Activated naive CD4-positive, alpha-beta T cell treated with anti-CD3 and anti-CD28 coated beads for 36 hours (primary cell): Measurements from ENCODE around the gene SYT7. TPM values are rescaled to one million over a fixed set of nuclear protein-coding genes. Genes with fewer than 3 reads are reported as not detected.

Source experiments
- microRNA-seq: library from miRNA; unstranded; fragments of <30 nt; microRNA quantifications from one replicate; pipeline ENCODE4 v1.2.0, GENCODE V29; 2022; ENCODE audit warnings: borderline microRNAs expressed, borderline replicate concordance
- total RNA-seq, 2 experiments: library from RNA; stranded (reverse); gene quantifications; one replicate each; pipeline ENCODE4 v1.2.3, GENCODE V29; 2021

Gene SYT7
- total RNA-seq, 2 experiments from 2014 or later, result not detected

Small RNAs within 50 kb of the gene (microRNA-seq; reads per million reads assigned to microRNA genes)
- gene MIR4488, result not detected

Other genes starting within 250 kb of the SYT7 start
- gene DDB1, start 248.0 kb downstream of the SYT7 start, total RNA-seq, result 100 to 1,000 TPM; 227 to 236 TPM
- 100 to 1,000 TPM; 146 to 154 TPM for gene TKFC, start 247.8 kb downstream of the SYT7 start, total RNA-seq
- gene CYB561A3, start 219.2 kb downstream of the SYT7 start, total RNA-seq, result 10 to 100 TPM; 31.7 to 31.8 TPM
- gene TMEM138, start 218.7 kb downstream of the SYT7 start, total RNA-seq, result 10 to 100 TPM; 35.6 to 41.4 TPM
- 1 to 10 TPM; 5.5 to 6.3 TPM for gene TMEM216, start 188.5 kb downstream of the SYT7 start, total RNA-seq
- 100 to 1,000 TPM; 106 to 108 TPM for gene CPSF7, start 151.1 kb downstream of the SYT7 start, total RNA-seq
- gene SDHAF2, start 151.0 kb downstream of the SYT7 start, total RNA-seq, result 10 to 100 TPM; 23.7 to 27.0 TPM
- not detected for gene LRRC10B, start 72.3 kb downstream of the SYT7 start, total RNA-seq
- gene DAGLA, start 99.3 kb upstream of the SYT7 start, total RNA-seq, result under 1 TPM; 0.02 to 0.07 TPM
- gene MYRF, start 171.6 kb upstream of the SYT7 start, total RNA-seq, result under 1 TPM; 0.27 to 0.48 TPM
- gene TMEM258, start 211.5 kb upstream of the SYT7 start, total RNA-seq, result 100 to 1,000 TPM; 166 to 167 TPM
- 10 to 100 TPM; 74.7 to 75.9 TPM for gene FEN1, start 211.8 kb upstream of the SYT7 start, total RNA-seq
- 10 to 100 TPM; 12.1 to 12.8 TPM for gene FADS1, start 235.9 kb upstream of the SYT7 start, total RNA-seq
- 10 to 100 TPM; 32.1 to 34.1 TPM for gene FADS2, start 247.2 kb upstream of the SYT7 start, total RNA-seq